ENCODE measurements around the gene RIOK1. TPM values are rescaled to one million over a fixed set of nuclear protein-coding genes. Genes with fewer than 3 reads are reported as not detected.

The RIOK1 gene
- total RNA-seq, 4 donors from 2014 or later, result 9.0 to 24.8 (median 13.9) TPM

- no peak for TF ChIP-seq CTCF (IDR thresholded peaks at IDR 0.05; ENCODE audit: low read depth)
Measured at GRCh38 chr6:7454696-7455358, 65.2 kb downstream of the RIOK1 start.

- TF ChIP-seq CTCF (IDR thresholded peaks at IDR 0.05; ENCODE audit: low read depth), result no peak
Measured at GRCh38 chr6:7461416-7461815, 71.8 kb downstream of the RIOK1 start.

GRCh38 chr6:7463785-7464184 is 74.2 kb downstream of the RIOK1 start:
- no peak for TF ChIP-seq CTCF (IDR thresholded peaks at IDR 0.05; ENCODE audit: low read depth)

- TF ChIP-seq CTCF (IDR thresholded peaks at IDR 0.05; ENCODE audit: low read depth), result no peak
Measured at GRCh38 chr6:7467007-7467897, 77.6 kb downstream of the RIOK1 start.

Other genes with a start within 250 kb of the RIOK1 start
- 10 to 100 TPM; 44.5 to 85.6 (median 64.2) TPM for gene SSR1, start 76.6 kb upstream of the RIOK1 start, total RNA-seq
- gene CAGE1, start 66 bp upstream of the RIOK1 start, total RNA-seq, result not detected
- 1 to 10 TPM; 1.9 to 4.2 (median 2.5) TPM for gene DSP, start 151.9 kb downstream of the RIOK1 start, total RNA-seq
- 10 to 100 TPM; 13.8 to 20.6 (median 14.8) TPM for gene SNRNP48, start 200.4 kb downstream of the RIOK1 start, total RNA-seq

All from subcutaneous adipose tissue (tissue), 4 donors.